GM19328 (cell line): ENCODE results near the gene ADAMTS17.

Experiments
- ATAC-seq: cut with Tn5 transposase; IDR thresholded peaks from one replicate; pipeline ENCODE4 v1.9.1; 2021; ENCODE audit warnings: mild to moderate bottlenecking, moderate library complexity; ENCODE audit not compliant: unreplicated experiment

Gene ADAMTS17

DNA sequence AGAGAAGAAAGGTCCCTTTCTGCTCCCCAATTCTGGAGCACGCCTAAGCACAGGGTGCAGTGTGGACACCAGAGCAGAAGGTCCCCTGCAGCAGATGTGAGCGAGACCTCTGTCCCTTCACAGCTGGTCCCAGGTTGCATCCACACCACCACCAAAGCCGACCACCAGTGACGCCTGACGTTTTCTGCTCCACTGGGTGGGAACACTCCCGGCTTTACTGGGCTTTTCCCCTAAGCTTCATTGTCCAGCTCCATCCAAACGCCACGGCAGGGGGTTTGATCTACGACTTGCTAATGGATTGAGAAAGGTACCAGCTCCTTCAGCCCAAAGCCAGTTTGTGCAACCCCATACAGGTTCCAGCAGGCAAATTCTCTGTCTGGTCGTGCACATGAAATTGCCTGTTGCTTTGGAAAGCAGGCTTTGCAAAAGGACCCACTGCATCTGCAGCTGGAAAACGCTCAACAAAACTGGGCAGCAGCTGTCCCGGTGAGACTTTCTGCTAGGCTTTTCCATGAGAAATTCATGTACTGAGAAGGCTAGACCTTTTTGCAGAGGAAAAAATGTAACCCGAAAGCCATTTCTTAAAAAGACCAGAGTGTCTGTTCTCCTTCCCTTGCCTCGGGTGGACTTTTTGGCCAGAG lies 31.1 kb downstream of the ADAMTS17 start:
- no peak for ATAC-seq

DNA sequence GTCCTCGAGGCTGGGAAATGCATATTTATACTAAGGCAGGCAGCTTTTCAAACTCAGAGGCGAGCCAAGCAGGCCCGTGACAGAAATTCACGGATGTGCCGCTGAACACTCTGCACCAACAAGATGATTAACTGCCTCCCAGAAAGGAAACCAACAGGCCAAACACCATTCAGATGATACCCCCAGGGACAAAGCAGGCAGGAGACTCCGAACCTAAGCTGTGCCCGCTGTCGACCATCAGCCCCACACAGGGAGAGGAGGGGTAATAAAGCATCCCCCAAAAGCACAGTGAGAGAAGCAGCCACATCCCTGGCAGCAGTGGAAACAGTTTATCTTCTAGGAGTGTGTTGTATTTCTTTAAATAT lies 31.8 kb downstream of the ADAMTS17 start:
- ATAC-seq: no peak

DNA sequence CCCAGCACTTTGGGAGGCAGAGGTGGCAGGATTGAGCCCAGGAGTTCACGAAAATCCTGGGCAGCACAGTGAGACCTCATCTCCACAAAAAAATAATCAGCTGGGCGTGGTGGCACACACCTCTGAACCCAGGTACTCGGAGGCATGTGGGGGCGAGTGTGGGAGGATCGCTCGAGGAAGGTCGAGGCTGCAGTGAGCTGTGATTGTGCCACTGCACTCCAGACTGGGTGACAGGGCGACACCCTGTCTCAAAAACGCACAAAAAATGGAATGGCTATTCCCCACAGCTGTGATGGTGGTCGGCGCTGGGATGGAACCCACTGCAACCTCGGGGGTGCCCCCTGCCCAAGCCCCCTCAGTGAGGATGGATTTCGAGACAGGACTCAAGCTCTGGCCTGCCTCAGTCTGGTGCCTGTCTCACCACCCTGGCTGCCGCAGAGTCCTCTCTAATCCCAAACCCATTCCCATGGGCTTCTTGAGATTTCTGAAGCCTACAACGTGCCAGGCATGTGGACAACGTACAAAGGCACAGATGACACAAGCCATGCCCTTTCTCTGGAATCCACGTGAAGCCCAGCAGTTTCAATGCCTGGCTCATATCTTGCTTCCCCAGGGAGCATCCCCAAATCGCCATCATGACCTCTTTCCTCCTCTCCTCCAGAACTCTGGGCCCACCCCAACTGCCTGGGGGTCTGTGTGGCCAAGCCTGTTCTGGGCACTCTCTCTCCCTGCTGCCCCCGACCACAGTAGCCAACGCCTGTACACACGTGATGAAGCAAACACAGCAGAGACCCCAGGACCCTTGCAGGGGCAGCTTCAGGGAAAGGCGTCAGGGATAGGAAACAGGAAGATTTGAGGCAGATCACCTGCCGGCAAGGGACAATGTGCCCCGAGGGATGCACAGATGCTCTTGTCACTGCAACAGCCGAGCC lies 32.4 kb downstream of the ADAMTS17 start:
- ATAC-seq: no peak

DNA sequence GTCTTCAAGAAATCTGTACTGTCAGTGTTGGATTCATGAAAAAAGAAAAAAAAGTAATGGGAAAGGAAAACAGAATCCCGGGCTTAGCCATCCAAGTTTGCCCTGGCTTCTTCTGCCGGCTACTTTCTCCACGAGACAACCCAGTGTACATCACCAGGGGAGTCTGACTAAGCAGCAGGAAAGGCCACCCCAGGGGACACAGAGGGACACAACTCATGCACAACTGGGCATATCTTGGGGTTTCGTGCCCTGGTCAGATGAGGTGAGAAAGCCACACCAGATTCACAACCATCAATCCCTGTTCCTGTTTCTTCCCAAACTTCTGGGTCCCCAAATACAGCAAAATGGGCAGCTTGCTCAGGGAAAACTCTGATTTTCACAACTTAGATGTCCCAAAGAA lies 33.2 kb downstream of the ADAMTS17 start:
- no peak for ATAC-seq

DNA sequence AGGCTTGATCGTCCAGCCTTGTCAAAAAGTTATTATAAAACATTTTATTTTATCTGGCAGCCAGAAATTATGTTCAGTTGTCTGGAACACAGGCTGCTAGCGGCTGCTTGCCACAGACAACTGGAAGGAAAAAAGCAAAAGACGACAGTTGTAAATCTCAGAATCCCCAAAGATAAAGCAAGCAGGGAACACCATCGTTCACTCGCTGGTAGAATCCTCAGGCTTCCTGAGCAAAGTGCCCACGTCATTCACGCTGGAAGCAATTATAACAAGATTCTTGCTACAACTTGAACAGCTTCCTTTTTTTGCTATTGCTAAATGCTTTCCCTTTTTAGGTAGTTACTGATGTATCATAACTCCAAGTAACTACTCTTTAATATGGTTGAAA lies 33.6 kb downstream of the ADAMTS17 start:
- ATAC-seq: no peak

DNA sequence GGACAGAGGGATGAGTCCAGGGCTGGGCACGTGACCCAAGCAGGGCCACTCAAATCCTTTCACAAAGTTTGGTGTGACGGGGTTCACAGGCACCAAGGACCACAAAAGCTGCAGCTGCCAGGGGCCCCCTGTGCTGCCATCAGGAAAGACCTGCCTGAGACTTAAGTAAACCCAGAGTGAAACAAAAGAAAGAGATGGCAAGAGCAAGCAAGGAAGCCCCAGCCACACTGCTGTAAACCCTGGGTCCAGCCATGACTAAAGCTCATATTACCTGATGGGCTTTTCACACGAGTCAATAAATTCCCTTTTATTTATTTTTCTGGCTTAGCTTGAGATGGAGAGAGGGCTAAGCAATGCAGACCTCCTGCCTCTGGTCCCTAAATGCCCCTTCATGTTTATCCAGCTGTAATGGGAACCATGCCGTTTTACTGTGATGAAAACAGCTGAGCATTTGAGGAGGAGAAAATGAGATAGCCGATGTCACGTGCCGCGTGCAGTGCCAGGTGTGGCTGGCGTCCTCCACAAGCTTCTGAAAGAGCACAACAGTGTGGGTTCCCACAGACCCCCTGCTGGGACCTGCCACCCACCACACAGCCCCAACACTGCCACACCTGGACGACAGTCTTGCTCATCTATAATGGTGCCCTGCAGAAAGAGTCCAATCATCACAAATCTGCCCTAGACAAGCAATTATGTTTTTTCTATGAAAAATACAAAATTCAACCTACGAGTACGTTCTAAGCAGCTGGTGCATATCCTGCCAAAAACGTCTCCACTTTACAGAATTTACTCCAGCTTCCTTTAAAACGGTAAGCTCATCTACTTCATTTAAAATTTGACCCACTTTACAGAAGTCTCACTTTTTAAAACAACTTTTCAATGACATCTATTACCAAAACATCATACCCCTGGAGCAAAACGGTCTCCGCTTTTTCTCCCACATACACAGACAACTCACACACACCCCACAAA lies 34.2 kb downstream of the ADAMTS17 start:
- ATAC-seq: no peak

DNA sequence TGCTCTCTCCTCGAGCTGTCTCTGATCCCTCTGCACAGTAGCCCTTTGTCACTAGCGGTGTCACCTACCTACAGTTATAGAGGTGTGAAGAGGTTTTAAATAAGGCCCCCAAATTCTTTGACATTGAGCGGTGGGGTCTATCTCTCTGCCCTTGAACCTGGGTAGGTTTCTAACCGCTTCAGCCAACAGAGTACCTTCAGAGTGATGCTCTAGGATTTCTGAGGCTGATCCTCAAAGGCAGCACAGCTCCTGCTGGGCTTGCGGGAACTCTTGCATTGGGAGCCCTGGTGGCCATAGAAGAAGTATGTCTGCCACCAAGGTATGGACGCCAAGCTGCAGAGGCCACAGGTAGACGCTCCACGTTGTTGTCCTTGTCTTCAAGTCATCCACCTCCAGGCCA lies 35.7 kb downstream of the ADAMTS17 start:
- no peak for ATAC-seq

DNA sequence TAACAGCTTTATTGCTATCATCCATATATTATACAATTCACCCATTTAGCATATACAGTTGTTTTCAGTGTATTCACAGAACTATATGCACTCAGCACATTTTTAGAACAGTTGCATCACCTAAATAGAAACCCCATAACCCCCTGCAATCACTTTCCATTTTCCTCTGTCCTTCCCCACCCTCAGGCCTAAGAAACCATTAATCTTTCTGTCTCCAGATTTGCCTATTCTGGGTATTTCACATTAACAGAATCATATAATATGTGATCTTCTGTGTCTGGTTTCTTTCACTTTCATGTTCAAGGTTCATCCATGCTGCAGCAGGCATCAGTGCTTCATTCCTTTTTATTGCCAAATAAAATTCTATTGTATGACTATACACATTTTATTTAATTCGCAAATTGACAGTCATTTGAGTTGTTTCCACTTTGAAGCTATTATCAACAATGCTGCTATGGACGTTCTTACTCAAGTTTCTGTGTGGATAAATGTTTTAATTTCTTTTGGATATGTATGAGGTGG lies 39.8 kb downstream of the ADAMTS17 start:
- no peak for ATAC-seq

DNA sequence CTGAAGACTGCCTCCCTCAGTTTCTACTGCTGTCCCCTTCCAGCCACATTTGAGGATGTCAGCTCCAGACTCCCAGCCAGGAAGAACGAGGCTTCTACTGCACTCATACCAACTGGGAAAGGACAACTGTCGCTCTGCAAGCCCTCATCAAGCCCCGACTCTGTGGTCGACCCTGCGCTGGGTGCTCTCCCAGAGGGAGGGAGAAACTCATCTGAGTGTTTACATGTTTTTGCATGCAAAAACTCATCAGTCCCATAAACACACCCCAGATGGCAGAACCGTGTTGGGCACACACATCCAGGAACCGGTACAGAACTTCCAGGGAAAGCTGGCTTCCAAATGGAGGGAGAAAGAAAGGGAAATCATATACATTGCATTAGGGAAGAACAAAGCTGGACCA lies 43.5 kb downstream of the ADAMTS17 start:
- ATAC-seq: no peak

DNA sequence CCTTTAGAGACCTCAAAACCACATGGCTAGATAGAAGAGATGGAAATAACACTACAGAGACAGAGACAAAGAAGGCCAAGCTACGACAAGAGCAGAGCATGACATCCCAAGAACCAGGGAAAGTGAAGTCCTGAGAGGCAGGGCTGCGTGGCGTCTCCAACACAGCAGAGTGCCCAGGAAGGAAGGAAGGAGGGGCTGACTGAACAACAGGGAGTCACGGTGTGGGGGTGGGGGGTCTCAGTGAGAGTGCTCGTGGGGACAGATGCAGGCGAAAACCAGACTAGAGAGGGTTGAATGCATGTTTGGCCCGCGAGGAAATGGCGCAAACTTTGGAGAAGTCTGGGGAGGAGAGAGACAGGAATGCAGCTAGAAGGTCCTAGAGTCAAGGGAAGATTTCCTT lies 44.0 kb downstream of the ADAMTS17 start:
- ATAC-seq: no peak

DNA sequence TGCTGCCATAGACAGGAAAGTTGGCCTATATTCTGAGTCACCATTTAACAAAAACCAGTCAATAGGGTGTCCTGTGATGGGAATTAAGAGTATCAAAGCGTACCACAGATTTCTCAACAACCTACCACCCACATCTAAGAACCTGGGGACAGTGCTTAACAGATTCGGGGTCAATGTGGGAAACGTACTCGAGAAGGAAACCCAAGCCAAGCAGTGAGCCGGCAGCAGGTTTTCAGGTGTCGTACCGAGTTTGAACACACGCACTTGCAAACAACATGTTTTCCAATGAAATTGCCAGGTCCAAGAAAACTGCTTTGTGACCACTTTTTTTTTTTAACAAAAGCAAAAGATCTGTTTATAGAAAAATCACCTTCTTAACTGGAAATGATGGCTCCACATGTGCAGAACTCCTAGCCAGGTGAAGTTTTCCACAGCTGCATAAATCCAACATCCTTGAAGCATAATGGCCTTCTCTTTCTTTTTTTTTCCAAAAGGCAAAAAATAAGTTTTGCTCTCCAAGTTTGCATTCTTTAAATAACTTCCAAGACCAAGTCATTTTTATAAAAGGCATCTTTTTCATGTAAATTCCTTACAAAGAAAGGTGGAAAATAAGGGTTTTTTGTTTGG lies 45.7 kb downstream of the ADAMTS17 start:
- ATAC-seq: no peak

DNA sequence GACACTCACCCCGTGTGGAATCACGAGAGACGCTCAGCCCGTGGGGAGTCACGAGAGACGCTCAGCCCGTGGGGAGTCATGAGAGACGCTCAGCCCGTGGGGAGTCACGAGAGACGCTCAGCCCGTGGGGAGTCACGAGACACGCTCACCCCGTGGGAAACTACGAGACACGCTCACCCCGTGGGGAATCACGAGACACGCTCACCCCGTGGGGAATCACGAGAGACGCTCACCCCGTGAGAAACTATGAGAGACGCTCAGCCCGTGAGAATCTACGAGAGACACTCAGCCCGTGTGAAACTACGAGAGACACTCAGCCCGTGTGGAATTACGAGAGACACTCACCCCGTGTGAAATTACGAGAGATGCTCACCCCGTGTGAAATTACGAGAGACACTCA lies 49.8 kb downstream of the ADAMTS17 start:
- ATAC-seq: no peak

DNA sequence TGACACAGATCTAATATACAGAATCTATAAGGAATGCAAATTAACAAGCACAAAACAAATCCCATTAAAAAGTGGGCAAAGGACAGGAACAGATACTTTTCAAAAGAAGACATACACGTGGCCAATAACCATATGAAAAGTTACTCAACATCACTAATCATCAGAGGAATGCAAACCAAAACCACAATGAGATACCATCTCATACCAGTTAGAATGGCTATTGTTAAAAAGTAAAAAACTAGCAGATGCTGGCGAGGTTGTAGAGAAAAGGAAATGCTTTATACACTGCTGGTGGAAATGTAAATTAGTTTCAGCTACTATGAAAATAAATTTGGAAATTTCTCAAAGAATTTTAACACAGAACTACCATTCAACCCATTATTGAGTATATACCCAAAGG lies 50.7 kb downstream of the ADAMTS17 start:
- ATAC-seq: no peak

DNA sequence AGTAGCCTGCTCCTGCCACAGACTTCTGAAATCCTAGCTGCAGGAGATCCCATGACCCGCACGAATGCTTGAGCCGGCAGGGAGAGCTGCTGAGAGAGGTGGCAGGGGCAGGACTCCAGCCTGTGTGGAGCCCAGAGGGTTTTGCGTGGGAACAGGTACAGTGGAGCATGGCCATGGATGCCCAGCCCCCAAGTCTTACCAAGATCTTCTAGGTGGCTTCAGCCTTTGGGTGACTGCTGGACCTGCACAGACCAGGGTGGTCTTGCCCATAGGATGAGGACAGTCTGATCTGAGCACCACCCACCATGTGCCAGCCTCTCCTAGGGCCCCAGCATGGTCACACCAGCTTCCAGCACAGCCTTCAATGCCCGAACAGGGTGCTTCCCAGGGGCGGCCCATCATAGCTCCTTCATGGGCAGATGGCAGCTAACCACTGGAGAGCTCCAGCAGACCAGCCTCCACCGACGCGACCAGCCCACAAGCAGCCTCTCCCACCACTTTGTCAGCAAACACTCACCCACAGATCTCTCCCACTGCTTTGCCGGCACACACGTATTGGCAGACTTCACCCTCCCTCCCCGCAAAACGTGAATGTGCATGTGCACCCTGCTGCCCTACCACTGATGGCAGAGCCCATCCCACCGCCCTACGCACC lies 56.0 kb downstream of the ADAMTS17 start:
- no peak for ATAC-seq

DNA sequence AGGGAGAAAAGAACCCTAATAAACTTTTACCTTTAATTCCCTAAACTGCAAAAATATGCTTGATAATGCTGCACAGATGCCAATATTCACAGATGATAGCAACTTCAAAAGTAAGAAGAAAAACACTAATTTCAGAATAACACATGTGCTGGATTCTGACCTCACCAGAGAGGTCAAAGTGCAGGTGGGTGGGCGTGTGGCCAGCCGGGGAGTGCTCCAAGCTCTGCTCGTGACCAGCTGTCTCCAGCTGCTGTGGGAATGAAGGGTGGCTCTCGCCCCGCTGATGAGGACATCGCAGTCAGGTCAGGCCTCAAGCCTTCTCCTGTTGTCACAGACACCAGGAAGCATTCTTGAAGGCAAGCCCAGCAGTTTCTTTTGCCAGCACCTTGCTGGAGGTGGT lies 57.1 kb downstream of the ADAMTS17 start:
- no peak for ATAC-seq

DNA sequence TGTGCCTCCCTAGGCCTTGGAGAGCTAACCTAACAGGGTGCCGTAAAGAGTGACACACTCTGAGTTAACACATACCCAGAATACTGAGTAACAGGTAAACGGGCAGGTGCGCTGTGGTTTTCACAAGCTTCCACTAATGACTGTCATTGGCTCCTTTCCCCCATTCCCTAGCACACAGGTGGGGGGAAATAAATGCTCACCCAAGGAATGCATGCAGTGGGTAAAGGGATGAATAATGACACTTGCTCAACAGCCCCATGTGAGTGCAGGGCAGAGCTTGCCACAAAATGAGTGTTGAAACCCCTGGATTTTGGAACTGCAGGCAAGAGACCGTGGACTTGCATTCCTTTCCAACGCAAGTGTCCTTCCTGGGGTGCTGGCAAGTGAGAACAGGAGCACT lies 57.6 kb downstream of the ADAMTS17 start:
- no peak for ATAC-seq

DNA sequence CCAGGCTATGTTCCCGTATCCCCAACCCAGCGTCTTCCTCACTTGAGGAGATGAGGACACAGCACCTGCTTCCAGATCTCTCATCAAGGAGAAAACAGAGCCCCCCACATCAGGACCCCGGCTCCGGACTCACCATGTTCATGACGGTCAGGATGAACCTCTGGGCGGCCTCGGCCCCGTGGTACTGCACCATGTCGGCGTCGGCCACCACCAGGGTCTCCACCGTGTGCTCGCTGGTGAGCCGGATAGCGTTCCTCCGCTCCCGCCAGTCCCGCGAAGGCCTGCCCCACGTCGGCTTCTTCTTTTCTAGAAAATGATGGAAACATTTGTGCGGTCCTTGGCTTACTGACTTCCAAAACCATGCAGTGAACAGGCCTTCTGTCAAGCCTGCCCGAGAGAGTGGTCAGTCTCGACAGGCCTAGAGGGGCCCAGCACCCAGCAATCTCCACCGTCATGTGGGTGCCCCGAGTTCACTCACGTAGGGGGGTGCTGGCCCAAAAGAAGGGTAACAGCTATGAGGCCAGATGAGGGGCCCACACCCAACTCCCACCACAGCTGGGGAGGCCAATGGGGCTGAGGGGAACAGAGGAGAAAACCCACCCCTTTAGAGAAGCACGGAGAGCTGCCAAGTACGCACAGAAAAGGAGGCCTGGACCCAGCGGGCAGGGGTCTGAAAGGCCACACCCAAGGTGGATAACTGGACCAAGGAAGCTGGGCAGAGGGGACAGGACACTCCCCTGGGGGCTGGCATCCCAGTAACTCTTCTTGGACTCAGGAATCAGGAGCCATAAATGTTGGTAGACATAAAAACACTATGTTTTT lies 60.5 kb downstream of the ADAMTS17 start:
- no peak for ATAC-seq

DNA sequence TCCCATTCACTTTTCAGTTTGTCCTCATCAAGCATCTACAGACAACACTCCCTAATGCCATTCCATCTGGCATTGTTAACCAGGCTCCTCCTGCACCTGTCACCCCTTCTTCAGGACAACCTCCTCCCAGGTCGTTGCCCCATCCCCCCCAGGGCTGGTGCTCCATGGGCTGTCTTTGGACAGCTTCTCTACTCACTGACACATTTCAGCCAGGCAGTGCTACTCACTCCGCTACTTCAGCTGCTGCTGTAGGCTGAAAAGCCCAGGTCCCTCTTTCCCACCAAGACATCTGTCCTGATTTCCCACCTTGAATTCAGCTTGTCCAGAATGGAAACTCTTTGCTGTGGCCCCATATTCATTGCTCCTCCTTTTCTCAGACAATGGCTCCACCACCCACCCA lies 61.9 kb downstream of the ADAMTS17 start:
- ATAC-seq: no peak

DNA sequence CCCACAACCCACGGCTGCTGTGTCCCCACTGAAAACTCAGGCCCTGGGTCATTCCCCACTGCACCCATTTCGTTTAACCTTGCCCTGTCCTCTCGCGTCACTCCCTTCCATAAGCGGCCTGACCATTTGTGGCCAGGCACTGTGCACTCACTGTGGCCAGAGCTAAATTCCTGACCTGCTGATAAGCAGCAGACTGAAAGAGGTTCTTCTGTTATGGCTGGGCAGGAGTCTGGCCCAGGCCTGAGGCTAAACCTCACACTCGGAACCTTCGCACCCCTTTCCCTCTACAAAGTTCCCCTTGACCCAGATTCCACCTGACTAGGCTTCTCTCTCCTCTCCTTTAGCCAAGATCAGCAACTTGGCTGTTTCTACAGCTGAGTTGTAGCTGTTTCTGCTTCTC lies 62.3 kb downstream of the ADAMTS17 start:
- no peak for ATAC-seq
